Mesendoderm (in vitro differentiated cells): Measurements from ENCODE around the gene C16orf95. TPM values are rescaled to one million over a fixed set of nuclear protein-coding genes. Genes with fewer than 3 reads are reported as not detected.

Experiments
- DNase-seq: peaks from one replicate; pipeline ENCODE4 v3.0.0; 2013
- H2AK5ac ChIP-seq: 2 replicates; pipeline ENCODE4 v1.6.1; 2013; ENCODE audit warnings: low read length, inconsistent platforms
- H2BK120ac ChIP-seq: 2 replicates; pipeline ENCODE4 v1.6.1; 2013; ENCODE audit warnings: low read depth, mild to moderate bottlenecking, low read length, moderate library complexity, mixed read lengths
- H2BK15ac ChIP-seq: replicated peaks from 2 replicates; pipeline ENCODE4 v1.6.1; 2013; ENCODE audit warnings: low read depth, mild to moderate bottlenecking, moderate library complexity
- H2BK5ac ChIP-seq: 2 replicates; pipeline ENCODE4 v1.6.1; 2013; ENCODE audit warnings: low read length, inconsistent platforms
- H3K18ac ChIP-seq: 2 replicates; pipeline ENCODE4 v1.6.1; 2013; ENCODE audit warnings: mild to moderate bottlenecking, low read length, mixed read lengths
- H3K23ac ChIP-seq: one replicate; pipeline ENCODE4 v1.6.1; 2013; ENCODE audit warnings: low read length
- H3K27ac ChIP-seq: 2 replicates; pipeline ENCODE4 v1.5.1; 2013; ENCODE audit warnings: low read depth, mild to moderate bottlenecking, inconsistent platforms, low read length, moderate library complexity
- H3K27me3 ChIP-seq: 2 replicates; pipeline ENCODE4 v1.6.1; 2013; ENCODE audit warnings: low read length, control low read depth, mild to moderate bottlenecking, inconsistent platforms; ENCODE audit not compliant: insufficient read depth, poor library complexity
- H3K36me3 ChIP-seq: 2 replicates; pipeline ENCODE4 v1.6.1; 2013; ENCODE audit warnings: low read length, inconsistent platforms; ENCODE audit not compliant: control insufficient read depth, insufficient read depth
- H3K4ac ChIP-seq: one replicate; pipeline ENCODE4 v1.6.1; 2013; ENCODE audit warnings: low read depth, mild to moderate bottlenecking, low read length, moderate library complexity
- H3K4me1 ChIP-seq: 2 replicates; pipeline ENCODE4 v1.6.1; 2013; ENCODE audit warnings: low read depth, low read length, inconsistent platforms; ENCODE audit not compliant: control insufficient read depth
- H3K4me2 ChIP-seq: 2 replicates; pipeline ENCODE4 v1.6.1; 2013; ENCODE audit warnings: low read length
- H3K4me3 ChIP-seq: 2 replicates; pipeline ENCODE4 v1.5.1; 2013; ENCODE audit warnings: mild to moderate bottlenecking, low read length
- H3K56ac ChIP-seq: one replicate; pipeline ENCODE4 v1.6.1; 2013; ENCODE audit warnings: low read length
- H3K79me1 ChIP-seq: 2 replicates; pipeline ENCODE4 v1.6.1; 2013; ENCODE audit warnings: low read length, inconsistent platforms
- H3K79me2 ChIP-seq: 2 replicates; pipeline ENCODE4 v1.6.1; 2013; ENCODE audit warnings: mild to moderate bottlenecking, low read length; ENCODE audit not compliant: control insufficient read depth, insufficient read depth
- H3K9ac ChIP-seq: 2 replicates; pipeline ENCODE4 v1.6.1; 2013; ENCODE audit warnings: low read length, inconsistent platforms
- H4K5ac ChIP-seq: one replicate; pipeline ENCODE4 v1.6.1; 2013; ENCODE audit warnings: low read length
- H4K8ac ChIP-seq: one replicate; pipeline ENCODE4 v1.6.1; 2013; ENCODE audit warnings: low read depth, mild to moderate bottlenecking, control low read depth, low read length, moderate library complexity
- WGBS: extraction: QIAGEN DNeasy Blood & Tissue Kit; methylation state at CpG from one replicate; pipeline ENCODE4 v1.1.7; 2013; ENCODE audit warnings: low lambda C conversion rate, missing lambda C conversion rate; ENCODE audit not compliant: insufficient coverage; ENCODE audit errors: extremely low coverage; 5-methylcytosine and 5-hydroxymethylcytosine counted together
- polyA plus RNA-seq, 2 experiments: library from polyadenylated mRNA; stranded (reverse); fragments of 200-250 nt; gene quantifications; one replicate each; pipeline ENCODE4 v1.2.3, GENCODE V29; 2013

C16orf95 gene
- 2.8 TPM for polyA plus RNA-seq (2013, experiment 1 of 2)
- 2.4 TPM for polyA plus RNA-seq (2013, experiment 2 of 2)

- Histone ChIP-seq H3K23ac (no peak within 1 kb of the TSS), H3K4me1 (peaks cover 2% of the 10 kb centered on the region), H3K4ac (peak within 1 kb of the TSS; percentile 94), H3K27me3 (no peaks in the 10 kb centered on the region), H4K5ac (no peak within 1 kb of the TSS), H2AK5ac (peak within 1 kb of the TSS; percentile 11), H3K18ac (peak within 1 kb of the TSS; percentile 96), H3K9ac (peak within 1 kb of the TSS; percentile 87), H3K56ac (peak within 1 kb of the TSS; percentile 94), H3K4me3 (peak within 1 kb of the TSS; percentile 58), H3K36me3 (no peaks in the 10 kb centered on the region), H3K79me1 (peaks cover 6% of the 10 kb centered on the region), H3K27ac (peak within 1 kb of the TSS; percentile 83), H2BK5ac (peak within 1 kb of the TSS; percentile 17), H3K79me2 (peaks cover 9% of the 10 kb centered on the region), H2BK15ac (no peak within 1 kb of the TSS), H3K4me2 (peak within 1 kb of the TSS; percentile 87), H4K8ac (peak within 1 kb of the TSS; percentile 92), H2BK120ac (no peak within 1 kb of the TSS)
- no CpG with 5 or more reads among the region's 64 CpGs for WGBS
- peak; percentile 97 for DNase-seq
Measured at GRCh38 chr16:87316923-87317749, at the start of gene C16orf95. TSS of gene C16orf95 (minus strand) at chr16:87317392. CDS start at chr16:87317242, 150 bp downstream.

GRCh38 chr16:87366930-87367329 is 49.7 kb upstream of the C16orf95 start:
- Histone ChIP-seq H3K4me1 (no peaks in the 10 kb centered on the region), H2BK120ac (no peak overlapping the region), H3K56ac (no peak overlapping the region), H3K27me3 (no peaks in the 10 kb centered on the region), H3K27ac (no peak overlapping the region), H3K9ac (no peak overlapping the region), H2AK5ac (no peak overlapping the region), H4K8ac (no peak overlapping the region), H3K79me2 (peaks cover 10% of the 10 kb centered on the region), H3K4me3 (no peak overlapping the region), H2BK15ac (no peak overlapping the region), H3K36me3 (no peaks in the 10 kb centered on the region), H4K5ac (no peak overlapping the region), H3K4me2 (no peak overlapping the region), H3K23ac (no peak overlapping the region), H3K18ac (no peak overlapping the region), H3K79me1 (peaks cover 20% of the 10 kb centered on the region), H3K4ac (no peak overlapping the region), H2BK5ac (no peak overlapping the region)
- no CpG with 5 or more reads among the region's 1 CpG for WGBS
- DNase-seq = no peak

- Histone ChIP-seq H2AK5ac (no peak overlapping the region), H3K36me3 (peaks cover 1% of the 10 kb centered on the region), H3K79me2 (peaks cover 10% of the 10 kb centered on the region), H2BK15ac (no peak overlapping the region), H2BK120ac (no peak overlapping the region), H3K23ac (no peak overlapping the region), H3K4me1 (no peaks in the 10 kb centered on the region), H3K4ac (no peak overlapping the region), H3K4me3 (no peak overlapping the region), H4K5ac (no peak overlapping the region), H3K18ac (no peak overlapping the region), H2BK5ac (no peak overlapping the region), H3K79me1 (peaks cover 22% of the 10 kb centered on the region), H3K56ac (no peak overlapping the region), H3K27me3 (no peaks in the 10 kb centered on the region), H3K27ac (no peak overlapping the region), H3K4me2 (no peak overlapping the region), H4K8ac (no peak overlapping the region), H3K9ac (no peak overlapping the region)
- DNase-seq = no peak
- no CpG with 5 or more reads among the region's 4 CpGs for WGBS
Measured at GRCh38 chr16:87366288-87366687, 49.1 kb upstream of the C16orf95 start.

- Histone ChIP-seq H3K27ac (no peak overlapping the region), H3K4ac (no peak overlapping the region), H2BK15ac (no peak overlapping the region), H2BK5ac (no peak overlapping the region), H3K9ac (no peak overlapping the region), H3K4me3 (no peak overlapping the region), H2BK120ac (no peak overlapping the region), H3K4me2 (no peak overlapping the region), H3K79me2 (peaks cover 7% of the 10 kb centered on the region), H4K5ac (no peak overlapping the region), H3K79me1 (peaks cover 19% of the 10 kb centered on the region), H2AK5ac (no peak overlapping the region), H3K23ac (no peak overlapping the region), H3K27me3 (no peaks in the 10 kb centered on the region), H4K8ac (no peak overlapping the region), H3K18ac (no peak overlapping the region), H3K36me3 (peaks cover 1% of the 10 kb centered on the region), H3K4me1 (no peaks in the 10 kb centered on the region), H3K56ac (no peak overlapping the region)
- DNase-seq = no peak
- no CpG with 5 or more reads among the region's 13 CpGs for WGBS
Measured at GRCh38 chr16:87365021-87365713, 48.0 kb upstream of the C16orf95 start.

- Histone ChIP-seq H3K4me3 (no peak overlapping the region), H2BK120ac (no peak overlapping the region), H2AK5ac (no peak overlapping the region), H3K23ac (no peak overlapping the region), H3K79me1 (peaks cover 15% of the 10 kb centered on the region), H2BK15ac (no peak overlapping the region), H3K18ac (no peak overlapping the region), H3K9ac (no peak overlapping the region), H3K27me3 (no peaks in the 10 kb centered on the region), H2BK5ac (no peak overlapping the region), H4K8ac (no peak overlapping the region), H3K27ac (no peak overlapping the region), H3K4me2 (no peak overlapping the region), H3K79me2 (peaks cover 5% of the 10 kb centered on the region), H3K4ac (no peak overlapping the region), H3K4me1 (no peaks in the 10 kb centered on the region), H3K56ac (no peak overlapping the region), H3K36me3 (peaks cover 1% of the 10 kb centered on the region), H4K5ac (no peak overlapping the region)
- no CpG with 5 or more reads among the region's 17 CpGs for WGBS
- no peak for DNase-seq
Measured at GRCh38 chr16:87363771-87364455, 46.7 kb upstream of the C16orf95 start.
